GM23338 (cell line): ENCODE measurements around the gene TARBP1. TPM values are rescaled to one million over a fixed set of nuclear protein-coding genes. Genes with fewer than 3 reads are reported as not detected.

ENCODE experiments used
- ATAC-seq: fragments of 200-7000 bp; cut with Tn5 transposase; 3 replicates; pipeline ENCODE4 v1.9.1; 2020
- DNase-seq: peaks from one replicate; pipeline ENCODE4 v3.0.0-alpha.2; 2015; ENCODE audit warnings: low spot score
- H2AFZ ChIP-seq: fragments of 200-600 bp; sonication (generic); 2 replicates; pipeline ENCODE4 v1.8.0; 2016; ENCODE audit warnings: antibody characterized with exemption, mild to moderate bottlenecking, moderate library complexity
- H3F3A ChIP-seq: fragments of 200-600 bp; sonication (generic); replicated peaks from 2 replicates; pipeline ENCODE4 v1.8.0; 2017; ENCODE audit warnings: antibody characterized with exemption, mixed run types, low read depth
- H3K27ac ChIP-seq: fragments of 200-600 bp; sonication (generic); 2 replicates; pipeline ENCODE4 v1.6.1; 2016; ENCODE audit warnings: low read depth
- H3K27me3 ChIP-seq: fragments of 200-600 bp; sonication (generic); 2 replicates; pipeline ENCODE4 v1.8.0; 2016; ENCODE audit warnings: mild to moderate bottlenecking, mixed run types, moderate library complexity; ENCODE audit not compliant: insufficient read depth
- H3K36me3 ChIP-seq: fragments of 200-600 bp; sonication (generic); 2 replicates; pipeline ENCODE4 v1.8.0; 2016; ENCODE audit warnings: mild to moderate bottlenecking; ENCODE audit not compliant: insufficient read depth
- H3K4me1 ChIP-seq: fragments of 200-600 bp; sonication (generic); 2 replicates; pipeline ENCODE4 v1.8.0; 2016; ENCODE audit warnings: mild to moderate bottlenecking, moderate library complexity; ENCODE audit not compliant: insufficient read depth
- H3K4me2 ChIP-seq: fragments of 200-600 bp; sonication (generic); 2 replicates; pipeline ENCODE4 v1.7.1; 2017; ENCODE audit warnings: mixed run types
- H3K4me3 ChIP-seq: fragments of 200-600 bp; sonication (generic); 2 replicates; pipeline ENCODE4 v1.6.1; 2016; ENCODE audit warnings: mixed run types
- H3K79me2 ChIP-seq: fragments of 200-600 bp; sonication (generic); replicated peaks from 2 replicates; pipeline ENCODE4 v1.8.0; 2017; ENCODE audit warnings: mild to moderate bottlenecking; ENCODE audit not compliant: insufficient read depth
- H3K9me2 ChIP-seq: fragments of 200-600 bp; sonication (generic); 2 replicates; pipeline ENCODE4 v1.8.0; 2017; ENCODE audit not compliant: insufficient read depth
- H4K20me1 ChIP-seq: fragments of 200-600 bp; sonication (generic); replicated peaks from 2 replicates; pipeline ENCODE4 v1.8.0; 2017; ENCODE audit warnings: mild to moderate bottlenecking; ENCODE audit not compliant: insufficient read depth
- H3K27ac Mint-ChIP-seq: 2 replicates; pipeline ENCODE4 v1.8.0; 2020; ENCODE audit warnings: inconsistent platforms, mild to moderate bottlenecking, moderate library complexity, mixed read lengths
- H3K27me3 Mint-ChIP-seq: 3 replicates; pipeline ENCODE4 v1.8.0; 2022; ENCODE audit warnings: low read depth, mild to moderate bottlenecking, moderate library complexity, mixed read lengths, inconsistent platforms; ENCODE audit not compliant: insufficient read depth, poor library complexity
- H3K36me3 Mint-ChIP-seq: 3 replicates; pipeline ENCODE4 v1.8.0; 2021; ENCODE audit warnings: low read depth, mild to moderate bottlenecking, inconsistent platforms, moderate library complexity, mixed read lengths
- H3K4me1 Mint-ChIP-seq: 3 replicates; pipeline ENCODE4 v1.8.0; 2020; ENCODE audit warnings: mild to moderate bottlenecking, inconsistent platforms, mixed read lengths
- H3K4me3 Mint-ChIP-seq: 3 replicates; pipeline ENCODE4 v1.8.0; 2021; ENCODE audit warnings: moderate library complexity, mild to moderate bottlenecking, inconsistent platforms, mixed read lengths
- H3K9me3 Mint-ChIP-seq: 3 replicates; pipeline ENCODE4 v1.8.0; 2020; ENCODE audit warnings: moderate library complexity, mild to moderate bottlenecking, inconsistent platforms, mixed read lengths
- CREB1 ChIP-seq: fragments of 250-450 bp; sonication (Bioruptor Pico); IDR thresholded peaks from 2 replicates; pipeline ENCODE4 v1.5.0; 2020; ENCODE audit warnings: low read depth, mild to moderate bottlenecking, moderate library complexity
- EZH2 ChIP-seq: fragments of 200-600 bp; sonication (generic); IDR thresholded peaks from one replicate; pipeline ENCODE4 v1.8.0; 2017; ENCODE audit warnings: antibody characterized with exemption, mild to moderate bottlenecking, low read depth; ENCODE audit not compliant: unreplicated experiment
- EZH2phosphoT487 ChIP-seq: fragments of 200-600 bp; sonication (generic); IDR thresholded peaks from one replicate; pipeline ENCODE4 v1.8.1; 2018; ENCODE audit warnings: antibody characterized with exemption; ENCODE audit not compliant: unreplicated experiment
- JUNB ChIP-seq: IDR thresholded peaks from one replicate; pipeline ENCODE4 v1.6.1; 2016; ENCODE audit warnings: antibody characterized with exemption; ENCODE audit not compliant: unreplicated experiment
- NANOG ChIP-seq: IDR thresholded peaks from 2 replicates; pipeline ENCODE4 v1.6.1; 2016; ENCODE audit warnings: antibody characterized with exemption, borderline replicate concordance
- POLR2AphosphoS5 ChIP-seq: IDR thresholded peaks from 2 replicates; pipeline ENCODE4 v1.6.1; 2016; ENCODE audit warnings: antibody characterized with exemption, low read depth
- STAT1 ChIP-seq: IDR thresholded peaks from one replicate; pipeline ENCODE4 v1.6.1; 2016; ENCODE audit warnings: antibody characterized with exemption; ENCODE audit not compliant: unreplicated experiment
- ZNF114 ChIP-seq: fragments of 250-450 bp; sonication (Bioruptor Pico); IDR thresholded peaks from 2 replicates; pipeline ENCODE4 v1.5.0; 2020; ENCODE audit warnings: mild to moderate bottlenecking, moderate library complexity
- ZNF331 ChIP-seq: fragments of 250-450 bp; sonication (Bioruptor Pico); IDR thresholded peaks from 2 replicates; pipeline ENCODE4 v1.5.0; 2020; ENCODE audit warnings: low read depth, mild to moderate bottlenecking, moderate library complexity
- polyA plus RNA-seq: library from polyadenylated mRNA; unstranded; fragments of >200 nt; fragmentation: Nextera tagmentation; extraction: Ambion mirVana; gene quantifications from 2 replicates; pipeline ENCODE4 v1.2.1, GENCODE V29; 2016
- total RNA-seq: library from RNA; depleted of rRNA; stranded (reverse); fragments of >200 nt; shearing (Covaris generic); gene quantifications from 2 replicates; pipeline ENCODE4 v1.2.3, GENCODE V29; 2014
- TF ChIP-seq, protein P1 (sequence below), 2 experiments: fragments of 200-600 bp in 1 of 2; sonication (generic) in 1 of 2; conservative IDR thresholded peaks; 2 replicates each; pipeline versions ENCODE4 v1.5.1 to v1.6.1; 2016 to 2017; ENCODE audit warnings: antibody characterized with exemption in 2 of 2, low read depth in 2 of 2, mild to moderate bottlenecking in 2 of 2, moderate library complexity in 1 of 2
- TF ChIP-seq, protein P2 (sequence below): IDR thresholded peaks from one replicate; pipeline ENCODE4 v1.6.1; 2018; ENCODE audit warnings: antibody characterized with exemption; ENCODE audit not compliant: unreplicated experiment
- TF ChIP-seq, protein P3 (sequence below): IDR thresholded peaks from 2 replicates; pipeline ENCODE4 v1.6.1; 2016; ENCODE audit warnings: antibody characterized with exemption
- TF ChIP-seq, protein P4 (sequence below): fragments of 250-450 bp; sonication (Bioruptor Pico); IDR thresholded peaks from 2 replicates; pipeline ENCODE4 v1.5.0; 2020; ENCODE audit warnings: mild to moderate bottlenecking, moderate library complexity

The TARBP1 gene
- total and polyA plus RNA-seq, 2 experiments from 2014 or later: 14.9 to 18.8 TPM

DNA sequence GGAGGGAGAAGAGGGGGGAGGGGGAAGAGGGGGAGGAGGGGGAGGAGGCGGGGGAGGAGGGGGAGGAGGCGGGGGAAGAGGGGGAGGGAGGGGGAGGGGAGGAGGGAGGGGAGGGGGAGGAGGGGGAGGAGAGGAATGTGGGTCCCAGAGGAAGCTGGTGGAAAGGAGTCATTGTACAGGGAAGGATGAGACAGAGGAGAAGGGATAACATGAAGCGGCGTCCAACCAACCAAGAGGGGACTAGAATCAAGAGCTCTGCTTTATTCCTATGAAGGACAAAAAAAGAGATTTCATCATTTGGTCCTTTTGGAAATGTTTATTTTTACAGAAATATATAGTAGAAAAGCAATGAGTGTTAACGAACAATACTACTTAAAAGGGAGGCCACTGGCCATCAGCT is 81.2 kb downstream of the TARBP1 start:
- Histone ChIP-seq H3K27ac (no peak overlapping the region), H3F3A (no peaks in the 10 kb centered on the region), H3K4me1 (no peaks in the 10 kb centered on the region), H2AFZ (no peak overlapping the region), H4K20me1 (no peaks in the 10 kb centered on the region), H3K79me2 (no peaks in the 10 kb centered on the region), H3K9me2 (no peaks in the 10 kb centered on the region), H3K4me3 (no peak overlapping the region), H3K4me2 (no peak overlapping the region), H3K36me3 (no peaks in the 10 kb centered on the region), H3K27me3 (no peaks in the 10 kb centered on the region)
- H3K36me3 Mint-ChIP-seq: peaks cover 21% of the 10 kb centered on the region
- no peak overlapping the region for H3K4me3 Mint-ChIP-seq
- no peak for ATAC-seq
- no peak overlapping the region for H3K27ac Mint-ChIP-seq
- peaks cover 6% of the 10 kb centered on the region for H3K9me3 Mint-ChIP-seq
- H3K4me1 Mint-ChIP-seq: no peaks in the 10 kb centered on the region; the same call in 2 of the 3 replicates
- peaks cover 2% of the 10 kb centered on the region for H3K27me3 Mint-ChIP-seq
- no peak for DNase-seq
- TF ChIP-seq EZH2phosphoT487: no peak
- no peak for TF ChIP-seq EZH2
- no peak for TF ChIP-seq JUNB
- TF ChIP-seq ZNF114: no peak
- TF ChIP-seq, protein P1, sequence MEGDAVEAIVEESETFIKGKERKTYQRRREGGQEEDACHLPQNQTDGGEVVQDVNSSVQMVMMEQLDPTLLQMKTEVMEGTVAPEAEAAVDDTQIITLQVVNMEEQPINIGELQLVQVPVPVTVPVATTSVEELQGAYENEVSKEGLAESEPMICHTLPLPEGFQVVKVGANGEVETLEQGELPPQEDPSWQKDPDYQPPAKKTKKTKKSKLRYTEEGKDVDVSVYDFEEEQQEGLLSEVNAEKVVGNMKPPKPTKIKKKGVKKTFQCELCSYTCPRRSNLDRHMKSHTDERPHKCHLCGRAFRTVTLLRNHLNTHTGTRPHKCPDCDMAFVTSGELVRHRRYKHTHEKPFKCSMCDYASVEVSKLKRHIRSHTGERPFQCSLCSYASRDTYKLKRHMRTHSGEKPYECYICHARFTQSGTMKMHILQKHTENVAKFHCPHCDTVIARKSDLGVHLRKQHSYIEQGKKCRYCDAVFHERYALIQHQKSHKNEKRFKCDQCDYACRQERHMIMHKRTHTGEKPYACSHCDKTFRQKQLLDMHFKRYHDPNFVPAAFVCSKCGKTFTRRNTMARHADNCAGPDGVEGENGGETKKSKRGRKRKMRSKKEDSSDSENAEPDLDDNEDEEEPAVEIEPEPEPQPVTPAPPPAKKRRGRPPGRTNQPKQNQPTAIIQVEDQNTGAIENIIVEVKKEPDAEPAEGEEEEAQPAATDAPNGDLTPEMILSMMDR (conservative IDR thresholded peaks at IDR 0.05; ENCODE audit: low read depth in 2 of 2): no peak
- TF ChIP-seq POLR2AphosphoS5: no peak
- TF ChIP-seq CREB1 (CRISPR knock-in tag): no peak
- TF ChIP-seq ZNF331 (CRISPR knock-in tag): no peak
- TF ChIP-seq, protein P2, sequence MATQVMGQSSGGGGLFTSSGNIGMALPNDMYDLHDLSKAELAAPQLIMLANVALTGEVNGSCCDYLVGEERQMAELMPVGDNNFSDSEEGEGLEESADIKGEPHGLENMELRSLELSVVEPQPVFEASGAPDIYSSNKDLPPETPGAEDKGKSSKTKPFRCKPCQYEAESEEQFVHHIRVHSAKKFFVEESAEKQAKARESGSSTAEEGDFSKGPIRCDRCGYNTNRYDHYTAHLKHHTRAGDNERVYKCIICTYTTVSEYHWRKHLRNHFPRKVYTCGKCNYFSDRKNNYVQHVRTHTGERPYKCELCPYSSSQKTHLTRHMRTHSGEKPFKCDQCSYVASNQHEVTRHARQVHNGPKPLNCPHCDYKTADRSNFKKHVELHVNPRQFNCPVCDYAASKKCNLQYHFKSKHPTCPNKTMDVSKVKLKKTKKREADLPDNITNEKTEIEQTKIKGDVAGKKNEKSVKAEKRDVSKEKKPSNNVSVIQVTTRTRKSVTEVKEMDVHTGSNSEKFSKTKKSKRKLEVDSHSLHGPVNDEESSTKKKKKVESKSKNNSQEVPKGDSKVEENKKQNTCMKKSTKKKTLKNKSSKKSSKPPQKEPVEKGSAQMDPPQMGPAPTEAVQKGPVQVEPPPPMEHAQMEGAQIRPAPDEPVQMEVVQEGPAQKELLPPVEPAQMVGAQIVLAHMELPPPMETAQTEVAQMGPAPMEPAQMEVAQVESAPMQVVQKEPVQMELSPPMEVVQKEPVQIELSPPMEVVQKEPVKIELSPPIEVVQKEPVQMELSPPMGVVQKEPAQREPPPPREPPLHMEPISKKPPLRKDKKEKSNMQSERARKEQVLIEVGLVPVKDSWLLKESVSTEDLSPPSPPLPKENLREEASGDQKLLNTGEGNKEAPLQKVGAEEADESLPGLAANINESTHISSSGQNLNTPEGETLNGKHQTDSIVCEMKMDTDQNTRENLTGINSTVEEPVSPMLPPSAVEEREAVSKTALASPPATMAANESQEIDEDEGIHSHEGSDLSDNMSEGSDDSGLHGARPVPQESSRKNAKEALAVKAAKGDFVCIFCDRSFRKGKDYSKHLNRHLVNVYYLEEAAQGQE: no peak
- TF ChIP-seq, protein P3, sequence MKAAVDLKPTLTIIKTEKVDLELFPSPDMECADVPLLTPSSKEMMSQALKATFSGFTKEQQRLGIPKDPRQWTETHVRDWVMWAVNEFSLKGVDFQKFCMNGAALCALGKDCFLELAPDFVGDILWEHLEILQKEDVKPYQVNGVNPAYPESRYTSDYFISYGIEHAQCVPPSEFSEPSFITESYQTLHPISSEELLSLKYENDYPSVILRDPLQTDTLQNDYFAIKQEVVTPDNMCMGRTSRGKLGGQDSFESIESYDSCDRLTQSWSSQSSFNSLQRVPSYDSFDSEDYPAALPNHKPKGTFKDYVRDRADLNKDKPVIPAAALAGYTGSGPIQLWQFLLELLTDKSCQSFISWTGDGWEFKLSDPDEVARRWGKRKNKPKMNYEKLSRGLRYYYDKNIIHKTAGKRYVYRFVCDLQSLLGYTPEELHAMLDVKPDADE: no peak
- TF ChIP-seq, protein P4, sequence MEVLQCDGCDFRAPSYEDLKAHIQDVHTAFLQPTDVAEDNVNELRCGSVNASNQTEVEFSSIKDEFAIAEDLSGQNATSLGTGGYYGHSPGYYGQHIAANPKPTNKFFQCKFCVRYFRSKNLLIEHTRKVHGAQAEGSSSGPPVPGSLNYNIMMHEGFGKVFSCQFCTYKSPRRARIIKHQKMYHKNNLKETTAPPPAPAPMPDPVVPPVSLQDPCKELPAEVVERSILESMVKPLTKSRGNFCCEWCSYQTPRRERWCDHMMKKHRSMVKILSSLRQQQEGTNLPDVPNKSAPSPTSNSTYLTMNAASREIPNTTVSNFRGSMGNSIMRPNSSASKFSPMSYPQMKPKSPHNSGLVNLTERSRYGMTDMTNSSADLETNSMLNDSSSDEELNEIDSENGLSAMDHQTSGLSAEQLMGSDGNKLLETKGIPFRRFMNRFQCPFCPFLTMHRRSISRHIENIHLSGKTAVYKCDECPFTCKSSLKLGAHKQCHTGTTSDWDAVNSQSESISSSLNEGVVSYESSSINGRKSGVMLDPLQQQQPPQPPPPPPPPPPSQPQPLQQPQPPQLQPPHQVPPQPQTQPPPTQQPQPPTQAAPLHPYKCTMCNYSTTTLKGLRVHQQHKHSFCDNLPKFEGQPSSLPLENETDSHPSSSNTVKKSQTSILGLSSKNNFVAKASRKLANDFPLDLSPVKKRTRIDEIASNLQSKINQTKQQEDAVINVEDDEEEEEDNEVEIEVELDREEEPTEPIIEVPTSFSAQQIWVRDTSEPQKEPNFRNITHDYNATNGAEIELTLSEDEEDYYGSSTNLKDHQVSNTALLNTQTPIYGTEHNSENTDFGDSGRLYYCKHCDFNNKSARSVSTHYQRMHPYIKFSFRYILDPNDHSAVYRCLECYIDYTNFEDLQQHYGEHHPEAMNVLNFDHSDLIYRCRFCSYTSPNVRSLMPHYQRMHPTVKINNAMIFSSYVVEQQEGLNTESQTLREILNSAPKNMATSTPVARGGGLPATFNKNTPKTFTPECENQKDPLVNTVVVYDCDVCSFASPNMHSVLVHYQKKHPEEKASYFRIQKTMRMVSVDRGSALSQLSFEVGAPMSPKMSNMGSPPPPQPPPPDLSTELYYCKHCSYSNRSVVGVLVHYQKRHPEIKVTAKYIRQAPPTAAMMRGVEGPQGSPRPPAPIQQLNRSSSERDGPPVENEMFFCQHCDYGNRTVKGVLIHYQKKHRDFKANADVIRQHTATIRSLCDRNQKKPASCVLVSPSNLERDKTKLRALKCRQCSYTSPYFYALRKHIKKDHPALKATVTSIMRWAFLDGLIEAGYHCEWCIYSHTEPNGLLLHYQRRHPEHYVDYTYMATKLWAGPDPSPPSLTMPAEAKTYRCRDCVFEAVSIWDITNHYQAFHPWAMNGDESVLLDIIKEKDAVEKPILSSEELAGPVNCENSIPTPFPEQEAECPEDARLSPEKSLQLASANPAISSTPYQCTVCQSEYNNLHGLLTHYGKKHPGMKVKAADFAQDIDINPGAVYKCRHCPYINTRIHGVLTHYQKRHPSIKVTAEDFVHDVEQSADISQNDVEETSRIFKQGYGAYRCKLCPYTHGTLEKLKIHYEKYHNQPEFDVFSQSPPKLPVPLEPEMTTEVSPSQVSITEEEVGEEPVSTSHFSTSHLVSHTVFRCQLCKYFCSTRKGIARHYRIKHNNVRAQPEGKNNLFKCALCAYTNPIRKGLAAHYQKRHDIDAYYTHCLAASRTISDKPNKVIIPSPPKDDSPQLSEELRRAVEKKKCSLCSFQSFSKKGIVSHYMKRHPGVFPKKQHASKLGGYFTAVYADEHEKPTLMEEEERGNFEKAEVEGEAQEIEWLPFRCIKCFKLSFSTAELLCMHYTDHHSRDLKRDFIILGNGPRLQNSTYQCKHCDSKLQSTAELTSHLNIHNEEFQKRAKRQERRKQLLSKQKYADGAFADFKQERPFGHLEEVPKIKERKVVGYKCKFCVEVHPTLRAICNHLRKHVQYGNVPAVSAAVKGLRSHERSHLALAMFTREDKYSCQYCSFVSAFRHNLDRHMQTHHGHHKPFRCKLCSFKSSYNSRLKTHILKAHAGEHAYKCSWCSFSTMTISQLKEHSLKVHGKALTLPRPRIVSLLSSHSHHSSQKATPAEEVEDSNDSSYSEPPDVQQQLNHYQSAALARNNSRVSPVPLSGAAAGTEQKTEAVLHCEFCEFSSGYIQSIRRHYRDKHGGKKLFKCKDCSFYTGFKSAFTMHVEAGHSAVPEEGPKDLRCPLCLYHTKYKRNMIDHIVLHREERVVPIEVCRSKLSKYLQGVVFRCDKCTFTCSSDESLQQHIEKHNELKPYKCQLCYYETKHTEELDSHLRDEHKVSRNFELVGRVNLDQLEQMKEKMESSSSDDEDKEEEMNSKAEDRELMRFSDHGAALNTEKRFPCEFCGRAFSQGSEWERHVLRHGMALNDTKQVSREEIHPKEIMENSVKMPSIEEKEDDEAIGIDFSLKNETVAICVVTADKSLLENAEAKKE (CRISPR knock-in tag): no peak
- TF ChIP-seq STAT1: no peak
- no peak for TF ChIP-seq NANOG
